Fibroblast of skin of left quadriceps (primary cell): Measurements from ENCODE around the gene ALDH3A2.
A peak's percentile ranks its signal among the peaks of the same experiment; 100 is the strongest.

Experiments
- DNase-seq, 2 experiments: peaks; one replicate each; pipeline ENCODE4 v3.0.0-alpha.2; 2013; ENCODE audit warnings: low read depth in 2 of 2

Gene ALDH3A2

DNA sequence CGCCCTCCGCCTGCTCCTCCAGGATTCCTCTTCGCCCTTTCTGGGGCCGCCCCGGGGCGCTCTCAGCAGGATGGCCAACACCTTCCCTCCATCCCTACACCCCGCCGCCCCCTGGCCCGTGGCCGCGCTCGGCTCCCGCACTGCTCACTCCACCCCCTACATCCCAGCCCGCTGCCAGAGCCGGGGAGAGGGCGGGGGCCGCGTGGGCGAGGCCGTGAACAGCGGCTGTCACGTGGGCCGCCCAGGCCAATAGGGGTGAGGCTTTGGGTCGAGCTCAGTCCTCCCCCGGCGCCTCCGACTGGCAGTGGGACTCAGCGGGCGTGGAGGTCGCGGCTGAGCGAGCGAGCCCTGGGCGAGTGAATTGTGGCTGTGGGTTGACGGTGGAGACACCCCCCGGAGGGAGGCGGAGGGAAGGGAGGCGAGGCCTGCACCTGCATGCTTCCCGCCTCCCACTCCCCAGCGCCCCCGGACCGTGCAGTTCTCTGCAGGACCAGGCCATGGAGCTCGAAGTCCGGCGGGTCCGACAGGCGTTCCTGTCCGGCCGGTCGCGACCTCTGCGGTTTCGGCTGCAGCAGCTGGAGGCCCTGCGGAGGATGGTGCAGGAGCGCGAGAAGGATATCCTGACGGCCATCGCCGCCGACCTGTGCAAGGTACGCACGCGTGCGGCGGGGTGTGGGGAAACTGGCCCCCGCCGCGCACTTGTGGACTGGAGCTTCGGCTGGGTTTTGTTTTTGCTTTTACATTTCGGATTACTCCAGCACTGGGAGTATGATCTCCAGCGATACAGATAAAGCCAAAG lies at the start of gene ALDH3A2:
Gene ALDH3A2, plus strand, starts transcription at position 277 of the 799 bp plus-strand sequence. Its CDS starts 221 bp downstream, at position 498.
- peak; percentile 77 to 79 for DNase-seq

DNA sequence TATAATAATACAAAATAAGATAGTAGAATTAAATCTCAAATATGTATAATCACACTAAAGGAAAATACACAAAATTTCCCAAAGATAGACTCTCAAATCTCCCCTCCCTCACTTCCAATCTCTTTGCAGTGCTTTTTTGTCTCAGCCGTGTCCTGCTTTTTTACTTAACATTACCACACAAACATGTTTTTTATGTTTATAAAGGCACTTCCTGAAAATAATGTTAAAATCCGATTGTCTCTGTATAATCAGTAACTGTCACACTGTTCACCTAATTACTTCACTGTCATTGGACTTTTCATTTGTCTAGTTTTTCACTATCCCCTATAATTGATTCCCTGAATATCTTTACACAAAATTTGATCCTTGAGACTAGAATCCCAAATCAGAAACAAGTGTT lies 38.2 kb upstream of the ALDH3A2 start:
- no peak for DNase-seq

DNA sequence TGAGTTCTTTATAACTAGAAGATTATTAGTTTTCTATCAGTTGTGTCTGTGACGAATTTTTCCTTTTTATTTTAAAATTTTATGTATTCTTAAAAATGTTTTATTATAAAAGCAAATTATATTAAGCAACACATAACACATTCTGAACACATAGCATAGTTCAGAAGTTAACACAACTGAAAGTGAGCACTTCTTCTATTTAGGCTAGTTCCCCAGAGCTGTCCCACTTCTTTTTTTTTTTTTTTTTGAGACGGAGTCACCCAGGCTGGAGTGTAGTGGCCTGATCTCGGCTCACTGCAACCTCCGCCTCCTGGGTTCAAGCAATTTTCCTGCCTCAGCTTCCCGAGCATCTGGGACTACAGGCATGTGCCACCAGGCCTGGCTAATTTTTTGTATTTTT lies 37.7 kb upstream of the ALDH3A2 start:
- no peak for DNase-seq

DNA sequence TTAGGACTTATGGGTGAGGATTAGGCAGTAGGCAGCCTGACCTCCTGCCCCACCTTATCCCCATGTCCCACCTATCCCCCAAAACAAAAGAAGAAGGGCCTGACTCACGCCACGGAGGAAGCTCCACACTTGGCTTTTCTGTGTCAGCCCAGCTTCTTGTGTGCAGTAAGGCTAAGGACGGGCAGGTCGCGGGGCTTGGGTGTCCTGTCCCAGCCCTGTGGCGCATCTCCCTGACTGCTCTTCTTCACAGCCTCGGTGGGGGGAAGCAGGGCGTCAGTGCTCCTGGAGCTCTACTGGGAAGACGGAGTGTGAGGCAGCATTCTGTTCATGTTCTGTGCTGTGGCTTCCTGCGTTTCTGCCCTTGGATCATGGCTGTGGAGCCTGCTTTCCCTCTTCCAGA lies 34.6 kb upstream of the ALDH3A2 start:
- DNase-seq, result no peak

DNA sequence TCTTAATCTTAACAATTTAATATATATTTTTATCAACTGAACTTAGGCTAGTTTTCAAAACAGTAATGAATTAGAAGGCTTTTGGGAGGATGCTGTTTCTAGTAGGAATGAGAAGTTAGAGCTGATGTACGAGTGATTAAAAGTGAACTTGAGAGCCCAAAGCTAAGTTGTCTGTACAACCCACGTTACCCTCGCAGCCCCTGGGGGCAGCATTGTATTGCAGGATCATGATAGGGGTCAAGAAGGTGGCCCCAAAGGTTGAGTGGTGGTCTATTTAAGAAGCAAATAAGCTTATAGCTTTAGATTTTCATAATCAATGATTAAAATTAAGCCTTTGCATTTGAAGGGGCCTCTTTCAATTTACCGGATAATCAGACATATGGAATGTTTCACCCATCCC lies 33.7 kb upstream of the ALDH3A2 start:
- DNase-seq, result no peak

DNA sequence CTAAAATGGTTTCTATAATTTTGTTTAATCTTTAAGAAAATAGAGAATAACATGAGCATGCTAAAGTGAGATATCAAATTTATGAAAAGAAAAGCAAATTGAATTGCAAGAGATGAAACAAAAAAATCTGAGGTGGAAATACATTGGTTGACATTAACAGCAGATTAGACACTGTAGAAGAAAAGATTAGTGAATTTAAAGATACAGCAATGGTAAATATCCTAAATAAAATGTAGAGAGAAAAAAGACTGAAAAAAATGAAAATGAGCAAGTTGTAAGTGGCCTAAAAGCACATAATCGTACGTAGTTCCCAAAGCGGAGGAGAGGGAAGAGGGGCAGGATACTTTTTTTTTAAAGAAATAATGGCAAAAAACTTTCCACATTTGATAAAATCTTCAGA lies 30.5 kb upstream of the ALDH3A2 start:
- no peak for DNase-seq

DNA sequence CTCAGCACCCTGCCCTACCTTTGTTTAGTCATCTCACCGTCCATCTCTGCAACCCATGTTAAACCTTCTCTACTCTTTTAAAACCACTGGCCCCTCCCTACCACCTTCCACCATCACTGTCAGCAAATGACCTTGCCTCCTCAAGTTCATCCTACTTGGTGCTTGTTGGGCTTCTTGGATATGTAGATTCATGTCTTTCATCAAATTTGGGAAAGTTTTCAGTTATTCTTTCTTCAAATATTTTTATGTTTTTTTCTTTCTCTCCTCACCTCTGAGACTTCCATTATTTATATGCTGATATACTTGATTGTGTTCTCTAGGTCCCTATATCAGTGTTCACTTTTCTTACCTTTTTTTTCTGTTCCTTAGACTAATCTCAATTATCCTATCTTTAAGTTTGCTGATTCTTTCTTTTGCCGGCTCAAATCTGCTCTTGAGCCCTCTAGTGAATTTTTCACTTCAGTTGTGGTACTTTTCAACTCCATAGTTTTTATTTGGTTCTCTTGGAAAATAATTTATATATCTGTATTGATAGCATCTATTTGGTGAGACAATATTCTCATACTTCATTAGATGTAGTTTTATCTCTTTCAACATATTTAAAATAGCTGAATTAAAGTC lies 28.7 kb upstream of the ALDH3A2 start:
- DNase-seq, result no peak

DNA sequence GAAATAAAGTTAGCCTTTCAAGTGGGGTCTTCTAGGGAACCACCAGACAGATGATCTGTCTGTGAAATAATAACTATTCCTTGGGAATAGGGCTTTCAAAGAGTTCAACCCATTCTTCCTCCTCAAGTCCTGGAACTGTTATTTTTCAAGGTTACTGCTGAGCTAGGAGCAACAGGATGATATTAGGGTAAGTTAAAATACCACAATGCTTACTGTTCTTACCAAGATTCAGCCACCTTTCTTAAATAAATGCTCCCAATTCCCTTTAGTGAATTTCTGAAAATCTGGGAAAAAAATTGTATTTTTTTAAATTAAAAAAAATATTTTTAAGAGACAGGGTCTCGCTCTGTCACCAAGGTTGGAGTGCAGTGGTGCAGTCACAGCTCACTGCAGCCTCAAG lies 26.9 kb upstream of the ALDH3A2 start:
- DNase-seq, result no peak

DNA sequence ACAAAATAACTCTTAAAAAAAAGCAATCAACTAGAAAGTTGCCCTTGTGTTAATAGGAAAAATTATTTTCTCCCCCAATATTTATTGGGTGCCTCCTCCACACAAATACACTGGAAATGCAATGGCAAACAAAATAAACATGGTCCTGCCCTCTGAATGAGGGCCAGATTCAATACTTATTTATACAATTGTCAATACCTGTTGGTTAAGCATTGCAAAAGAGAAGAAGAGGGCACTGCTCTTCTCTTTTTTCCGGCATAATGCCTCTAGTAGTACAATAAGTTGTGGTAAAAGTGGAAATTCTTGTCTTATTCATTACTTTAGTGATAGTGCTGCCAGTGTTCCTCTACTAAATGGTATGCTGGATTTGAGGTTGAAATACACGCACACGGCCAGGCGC lies 22.5 kb upstream of the ALDH3A2 start:
- DNase-seq, result no peak

DNA sequence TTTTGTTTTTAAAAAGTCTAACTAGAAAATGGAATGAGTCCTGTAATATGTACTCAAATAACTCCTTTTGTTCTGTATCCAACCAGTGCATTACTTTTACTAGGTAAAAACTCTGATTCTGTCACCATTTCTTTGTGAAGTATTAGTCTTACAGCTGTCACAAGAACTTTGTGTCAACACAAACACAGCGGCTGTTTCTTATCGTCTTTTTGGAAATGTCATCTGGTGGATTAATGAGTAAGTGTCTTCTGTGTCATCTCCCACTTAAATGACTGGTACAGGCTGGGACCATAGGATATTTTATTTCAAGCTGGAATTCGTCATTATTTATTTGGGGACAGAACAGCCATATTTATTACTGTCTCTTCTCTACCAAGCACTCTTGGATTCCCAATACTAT lies 19.1 kb upstream of the ALDH3A2 start:
- no peak for DNase-seq

DNA sequence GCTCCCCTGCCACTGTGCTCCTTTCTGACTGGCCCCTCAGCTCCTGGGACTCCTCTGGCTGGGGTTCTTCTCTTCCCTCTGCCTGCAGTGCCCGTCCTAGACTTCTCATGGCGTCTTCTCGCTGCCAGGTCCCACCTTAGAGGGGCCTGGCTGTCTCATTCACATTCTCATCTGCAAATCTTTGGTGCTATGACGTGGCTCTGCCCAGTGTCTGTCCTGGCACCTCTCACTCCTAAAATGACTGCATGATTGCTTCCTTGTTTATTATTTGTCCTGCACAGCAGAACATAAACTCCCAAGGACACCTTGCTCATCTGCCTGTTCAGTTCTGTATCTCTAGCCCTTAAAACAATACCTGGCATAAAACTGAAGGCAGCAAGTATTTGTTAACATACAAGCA lies 18.5 kb upstream of the ALDH3A2 start:
- no peak for DNase-seq

DNA sequence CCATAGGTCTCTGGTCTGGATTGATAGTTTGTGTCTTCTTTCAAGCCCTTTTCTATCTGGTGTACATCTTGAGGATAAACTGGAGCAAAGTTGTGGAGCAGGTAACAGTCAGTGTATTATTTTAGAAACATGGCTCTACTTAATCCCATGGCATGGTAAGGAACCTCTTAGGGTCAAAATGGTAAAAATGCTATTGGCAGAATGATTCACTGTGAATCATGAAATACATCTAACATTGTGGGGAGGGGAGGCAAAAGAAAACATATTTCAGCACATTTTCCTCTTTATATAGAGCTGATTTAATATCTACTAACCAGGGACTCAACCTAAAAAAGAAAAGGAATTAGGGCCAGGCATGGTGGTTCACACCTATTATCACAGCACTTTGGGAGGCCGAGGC lies 17.9 kb upstream of the ALDH3A2 start:
- no peak for DNase-seq

DNA sequence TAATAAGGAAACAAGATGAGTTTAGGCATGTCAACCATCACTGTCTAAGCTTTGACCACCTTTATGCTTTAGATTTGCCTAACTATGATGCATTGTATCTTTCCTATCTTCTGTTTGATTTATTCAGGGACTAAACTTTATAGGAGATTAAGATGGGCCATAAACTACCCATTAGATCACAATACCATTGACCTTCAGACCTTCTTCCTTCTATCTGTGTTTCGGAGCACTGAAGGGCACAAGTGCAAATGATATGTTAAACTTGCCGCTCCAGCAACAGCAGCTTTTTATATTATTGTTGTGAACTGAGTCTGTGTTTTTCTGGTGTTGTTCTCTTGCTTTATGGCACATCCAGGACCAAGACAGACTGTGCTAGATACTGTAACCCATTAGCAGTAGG lies 16.6 kb upstream of the ALDH3A2 start:
- DNase-seq, result no peak

DNA sequence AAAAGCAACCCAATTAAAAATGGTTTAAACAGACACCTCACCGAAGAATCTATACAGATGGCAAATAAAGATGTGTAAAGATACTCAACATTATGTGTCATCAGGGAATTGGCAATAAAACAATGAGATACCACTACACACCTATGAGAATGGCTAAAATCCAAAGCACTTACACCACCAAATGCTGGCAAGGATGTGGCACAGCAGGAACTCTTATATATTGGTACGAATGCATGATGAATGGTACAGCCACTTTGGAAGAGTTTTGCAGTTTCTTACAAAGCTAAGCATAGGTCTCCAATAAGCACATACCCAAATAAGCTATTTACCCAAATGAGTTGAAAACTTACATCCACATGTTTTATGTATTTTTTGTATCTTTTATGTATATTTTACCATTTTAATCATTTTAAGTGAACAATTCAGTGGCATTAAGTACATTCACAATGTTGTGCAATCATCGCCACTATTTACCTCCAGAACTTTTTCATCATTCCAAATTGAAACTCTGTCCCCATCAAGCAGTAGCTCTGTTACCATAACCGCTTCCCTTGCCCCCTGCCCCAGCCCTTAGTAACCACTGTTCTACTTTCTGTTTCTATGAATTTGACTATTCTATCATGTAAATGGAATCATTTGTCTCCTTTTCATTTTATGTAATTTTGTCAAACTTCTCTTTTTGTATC lies 6.7 kb upstream of the ALDH3A2 start:
- DNase-seq, result no peak

DNA sequence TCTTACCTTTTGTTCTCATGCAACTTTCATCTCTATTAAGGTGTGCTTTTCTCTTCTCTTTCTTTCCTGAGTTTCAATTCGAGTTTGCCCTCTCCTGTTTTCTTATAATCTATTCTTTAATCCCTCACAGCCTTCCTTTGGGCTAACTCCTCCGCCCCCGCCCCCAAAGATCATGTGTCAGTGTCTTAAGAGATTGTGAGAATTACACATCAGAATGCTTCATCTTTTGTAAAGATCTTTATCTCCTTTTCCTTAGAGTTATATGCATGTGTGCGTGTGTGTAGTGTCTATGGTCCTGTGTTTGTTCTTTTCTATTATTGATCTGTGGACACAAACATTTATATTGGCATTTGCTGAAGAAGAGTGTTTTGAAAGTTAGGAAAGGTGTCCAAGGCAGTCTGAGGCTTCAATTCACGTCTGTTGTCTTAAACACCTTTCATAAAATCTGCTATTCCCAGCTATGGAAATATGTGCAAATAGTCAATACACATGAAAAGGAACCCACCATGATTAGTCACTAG lies 6.1 kb upstream of the ALDH3A2 start:
- DNase-seq, result no peak

DNA sequence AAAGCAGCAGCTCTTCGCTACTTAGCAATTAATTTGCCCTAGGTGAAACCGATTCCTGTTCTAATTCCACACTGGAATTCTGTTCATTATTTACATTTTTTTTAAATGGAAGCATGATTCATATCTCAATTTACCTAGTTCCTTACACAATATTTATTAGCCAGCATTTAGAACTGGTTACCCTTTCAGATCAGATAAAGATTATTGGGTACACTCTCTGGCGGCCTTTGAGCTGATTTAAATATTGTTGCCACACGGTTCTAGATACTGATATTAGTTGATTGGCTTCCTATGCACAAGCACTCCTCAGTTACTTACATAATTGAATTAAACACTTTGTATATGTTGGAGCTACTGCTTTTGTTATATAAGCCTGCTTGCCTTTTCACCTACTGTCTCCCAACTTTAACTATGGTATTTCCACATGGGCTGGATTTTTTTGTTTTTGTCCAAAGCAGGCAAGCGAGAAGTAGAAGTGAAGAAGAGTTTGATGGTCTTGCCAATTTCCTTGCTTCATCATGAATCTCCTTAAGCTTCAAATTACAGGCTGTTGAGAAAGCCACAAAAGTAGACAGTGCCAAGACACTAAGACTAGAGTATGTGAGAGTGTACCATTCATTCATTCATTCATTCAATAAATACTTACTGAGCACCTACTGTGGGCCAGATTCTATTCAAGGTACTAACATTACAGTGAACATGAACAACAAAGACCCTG lies 3.9 kb upstream of the ALDH3A2 start:
- no peak for DNase-seq

DNA sequence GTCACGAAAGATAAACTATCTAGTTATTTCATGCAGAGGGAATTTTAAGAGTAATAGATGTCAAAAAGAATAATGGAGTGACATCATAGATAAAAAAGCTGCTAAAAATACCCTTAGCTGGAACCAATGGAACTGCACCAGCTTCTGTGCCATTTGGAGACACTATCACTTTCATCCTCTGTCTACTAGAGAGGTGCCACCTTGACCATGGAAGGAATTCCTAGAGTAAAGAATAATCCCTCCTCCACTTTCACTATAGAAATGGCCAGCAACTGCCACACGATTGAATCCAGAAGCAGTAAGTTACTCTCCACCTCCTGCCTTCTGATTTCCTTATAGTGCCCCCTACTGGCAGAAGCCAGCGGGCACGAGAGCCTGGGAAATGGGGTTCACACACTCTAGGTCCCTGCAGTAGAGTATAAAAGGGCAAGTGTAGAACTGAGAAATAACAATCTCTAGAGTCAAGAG lies 2.8 kb upstream of the ALDH3A2 start:
- no peak for DNase-seq

DNA sequence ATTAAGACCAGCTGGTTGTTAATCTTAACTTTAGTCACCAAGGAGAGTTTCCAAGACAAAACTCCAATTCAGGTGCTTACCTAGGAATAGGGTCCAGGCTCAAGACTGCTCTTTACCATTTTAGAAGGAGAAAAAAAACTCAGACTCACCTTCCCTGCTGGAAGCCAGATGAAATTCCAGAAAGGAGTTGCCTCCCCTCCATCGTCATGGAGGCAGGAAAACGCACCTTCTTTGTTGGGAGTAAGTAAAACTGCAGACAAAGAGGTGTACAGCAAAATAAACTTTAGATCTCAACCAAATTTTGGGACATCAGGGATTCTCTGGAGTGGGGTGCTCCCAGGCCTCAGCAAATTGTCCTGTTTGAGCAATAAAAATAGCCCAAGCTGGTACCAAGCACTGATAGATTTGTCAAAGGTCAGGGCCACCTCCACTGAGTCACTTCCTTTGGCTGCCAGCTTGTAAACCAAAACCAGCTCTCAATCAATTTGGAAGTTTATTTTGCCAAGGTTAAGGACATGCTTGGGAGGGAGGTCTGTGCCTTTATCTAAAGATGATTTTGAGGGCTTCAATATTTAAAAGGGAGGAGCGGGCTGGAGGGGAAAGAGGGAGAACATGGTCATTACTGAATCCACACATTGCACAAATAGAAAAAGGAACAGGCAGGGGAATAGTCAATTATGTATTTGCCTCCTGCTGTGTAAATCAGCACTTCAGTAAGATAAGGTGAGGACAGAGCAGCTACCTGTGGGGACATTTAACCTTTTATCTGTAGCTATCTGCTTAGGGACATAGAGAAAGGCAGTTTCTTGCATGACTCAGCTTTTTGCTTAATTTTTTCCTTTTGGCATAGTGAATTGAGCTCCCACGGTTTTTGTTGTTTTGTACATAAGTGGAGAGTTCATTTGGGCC lies 1.5 kb upstream of the ALDH3A2 start:
- no peak for DNase-seq

DNA sequence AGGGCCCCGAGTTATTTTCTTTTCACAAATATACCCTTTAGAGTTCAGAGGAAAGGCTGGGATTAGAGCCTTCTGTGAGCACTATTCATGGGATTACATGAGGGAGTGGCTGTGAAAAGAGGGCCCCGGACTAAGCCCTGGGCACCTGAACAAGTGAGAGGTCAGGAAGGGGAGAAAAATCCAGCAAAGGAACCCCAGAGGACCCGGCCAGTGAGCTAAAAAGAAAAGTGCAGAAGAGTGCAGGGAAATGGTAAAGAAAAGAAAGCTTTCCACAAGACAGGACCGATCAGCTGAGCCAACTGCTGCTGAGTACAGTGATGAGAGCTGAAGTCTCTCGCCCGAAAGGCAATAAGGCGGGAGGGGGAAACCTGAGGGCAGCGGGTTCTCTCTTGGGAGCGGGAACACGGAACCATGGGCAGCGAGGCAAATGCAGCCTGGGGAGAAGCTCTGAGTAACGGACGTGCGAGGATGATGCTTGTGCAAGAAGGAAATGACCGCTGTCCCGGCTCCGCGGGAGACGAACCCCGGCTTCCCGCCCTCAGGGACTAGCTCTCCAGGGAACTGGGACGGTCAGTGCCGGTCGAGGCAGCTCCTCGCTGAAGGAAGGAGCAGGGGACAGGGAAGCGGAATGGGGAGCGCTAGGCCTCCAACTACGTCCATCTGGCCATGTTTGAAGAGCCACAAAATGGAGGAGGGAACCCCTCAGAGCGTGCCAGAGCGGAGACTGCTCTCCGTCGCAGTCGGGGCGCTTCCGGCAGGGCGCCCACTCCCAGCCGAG lies 665 bp upstream of the ALDH3A2 start:
- DNase-seq, result peak in 1 of 2 experiments; percentile 30

DNA sequence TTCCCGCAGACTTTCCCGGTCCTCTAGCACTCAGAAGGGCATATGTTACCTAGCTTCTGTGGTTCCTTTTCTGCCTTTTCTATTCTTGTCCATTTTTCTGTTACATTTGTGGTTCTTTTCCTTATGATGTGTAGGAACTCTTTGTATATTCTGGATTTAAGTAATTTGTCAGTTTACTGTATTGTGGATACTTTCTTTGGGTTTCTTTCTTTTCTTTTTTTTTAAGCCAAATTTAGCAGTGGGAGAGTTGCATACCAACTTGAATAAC lies 657 bp downstream of the ALDH3A2 start:
- DNase-seq, result no peak
